COR-L47 (cell line): Measurements from ENCODE around the gene PTPRD.
"Not testable (repeated sequence)": the region's sequence is repeated elsewhere in the genome, so short reads cannot be mapped to it uniquely, and the experiment has no call there.

Source experiments
- DNase-seq: peaks from one replicate; lab custom pipeline; 2025; lab: John Stamatoyannopoulos, UW

PTPRD gene

DNA sequence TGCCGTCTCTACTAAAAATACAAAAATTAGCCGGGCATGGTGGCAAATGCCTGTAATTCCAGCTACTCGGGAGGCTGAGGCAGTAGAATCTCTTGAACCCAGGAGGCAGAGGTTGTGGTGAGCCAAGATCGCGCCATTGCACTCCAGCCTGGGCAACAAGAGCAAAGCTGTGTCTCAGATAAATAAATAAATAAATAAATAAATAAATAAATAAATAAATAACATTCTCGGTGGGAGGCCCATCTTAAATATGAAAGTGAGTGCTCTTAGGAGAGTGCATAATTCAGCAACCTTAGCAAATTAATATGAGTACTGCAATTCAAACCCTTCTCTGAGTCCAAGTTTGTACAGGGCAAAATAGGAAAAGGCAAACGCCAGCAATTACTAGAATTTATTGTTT is 1302.1 kb downstream of the PTPRD start:
- not testable (repeated sequence) for DNase-seq

DNA sequence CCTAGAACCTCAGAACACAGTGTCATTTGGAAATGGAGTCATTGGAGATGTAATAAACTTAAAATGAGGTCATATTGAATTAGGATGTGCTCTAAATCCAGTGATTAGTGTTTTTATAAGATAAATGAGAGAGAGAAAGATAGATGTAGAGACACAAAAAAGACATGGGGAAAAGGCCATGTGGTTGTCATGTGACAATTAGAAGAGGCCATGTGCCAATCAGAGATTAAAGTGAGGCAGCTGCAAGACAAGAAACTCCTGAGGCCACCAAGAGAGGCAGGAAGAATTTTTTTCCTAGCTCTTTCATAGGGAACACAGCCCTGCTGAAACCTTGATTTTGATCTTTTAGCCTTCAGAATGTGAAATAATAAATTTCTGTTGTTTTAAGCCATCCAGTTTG is 1307.2 kb downstream of the PTPRD start:
- DNase-seq: no peak

DNA sequence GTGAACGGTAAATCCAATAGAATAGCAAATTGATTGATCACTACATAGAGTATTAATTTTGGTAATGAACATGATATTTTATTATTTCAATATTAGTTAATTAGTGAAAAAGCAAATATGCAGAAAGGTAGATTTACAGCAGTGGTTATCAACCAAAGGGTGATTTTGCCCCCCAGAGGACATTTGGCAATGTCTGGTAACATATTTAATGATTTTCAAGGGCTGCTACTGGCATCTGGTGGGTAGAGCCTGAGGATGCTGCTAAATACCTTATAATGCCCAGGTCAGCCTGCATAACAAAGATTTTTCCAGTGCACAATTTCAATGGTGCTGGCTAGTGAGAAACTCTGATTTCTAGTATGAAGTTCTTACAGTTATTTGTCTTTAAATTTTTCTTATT is 1313.7 kb downstream of the PTPRD start:
- peak; percentile 50 for DNase-seq

DNA sequence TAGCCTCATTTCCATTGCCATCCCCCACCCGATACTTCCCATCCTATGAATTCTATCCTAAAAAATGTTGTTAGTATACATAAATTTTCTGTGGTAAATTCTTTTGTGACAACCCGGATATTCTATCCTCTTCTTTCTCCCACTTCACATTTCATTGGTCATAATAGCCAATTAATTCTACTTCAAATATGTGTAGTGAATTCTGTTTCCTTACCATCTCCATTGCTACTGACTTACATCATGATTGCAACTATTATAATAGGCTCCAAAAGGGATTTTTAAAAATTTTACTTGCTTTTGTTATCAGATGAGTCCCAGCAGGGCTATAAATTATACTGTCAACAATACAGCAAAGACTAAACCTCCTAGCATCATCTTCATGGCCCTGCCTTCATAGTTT is 1326.8 kb downstream of the PTPRD start:
- no peak for DNase-seq

DNA sequence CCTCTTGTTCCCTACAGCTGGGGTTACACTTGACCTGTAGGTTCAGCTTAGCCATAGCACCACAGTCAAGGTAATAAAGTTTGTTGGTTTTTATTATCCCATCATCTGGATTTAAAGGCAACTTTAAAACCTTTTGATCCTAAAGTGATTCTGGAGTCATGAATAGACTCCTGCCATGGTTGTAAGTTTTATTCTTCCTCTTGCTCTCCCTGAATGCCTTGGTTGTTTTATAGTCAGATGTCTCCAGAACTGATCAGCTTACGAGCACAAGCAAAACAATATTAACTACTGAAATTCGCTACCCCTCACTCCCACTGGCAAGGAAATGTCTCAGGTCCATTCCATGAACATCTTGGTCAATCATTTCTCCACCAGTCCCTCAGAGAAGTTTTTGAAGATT is 1328.6 kb downstream of the PTPRD start:
- DNase-seq: no peak

DNA sequence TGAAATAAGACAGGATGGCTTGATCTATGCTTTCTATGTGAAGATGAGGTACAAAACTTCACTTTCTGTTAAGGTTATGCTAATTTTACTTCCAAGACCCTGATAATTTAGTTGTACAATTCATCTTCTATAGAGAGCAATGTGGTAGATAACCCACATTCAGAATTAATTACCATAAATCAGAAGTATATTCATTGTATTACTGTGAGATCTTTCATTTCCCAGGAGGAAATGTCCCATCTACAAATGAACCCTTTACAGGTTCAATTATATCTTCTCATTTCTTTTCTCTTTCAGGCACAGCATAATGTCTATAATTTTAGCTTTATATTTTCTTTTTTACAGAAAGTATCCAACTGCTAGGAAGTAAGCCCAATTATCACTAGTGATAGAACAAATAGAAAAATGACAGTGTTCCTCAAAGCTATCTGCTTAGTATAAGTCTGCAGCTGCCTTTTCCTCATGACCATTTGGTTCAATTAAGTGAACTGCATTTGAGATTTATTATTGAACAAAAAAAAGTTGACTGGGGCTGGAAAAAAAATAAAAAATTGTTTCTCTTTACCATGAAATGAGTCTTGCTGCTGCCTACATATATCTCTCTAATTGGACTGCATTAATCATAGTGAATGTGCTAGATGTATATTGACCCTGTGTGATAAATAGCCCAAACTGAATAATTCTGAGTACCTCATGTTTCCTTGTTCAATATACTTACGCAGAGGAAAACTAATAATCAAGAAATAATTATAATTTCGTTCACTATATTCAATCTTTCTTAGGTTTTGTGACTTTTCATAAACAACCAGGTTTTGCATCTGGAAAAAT is 1329.4 kb downstream of the PTPRD start:
- no peak for DNase-seq

DNA sequence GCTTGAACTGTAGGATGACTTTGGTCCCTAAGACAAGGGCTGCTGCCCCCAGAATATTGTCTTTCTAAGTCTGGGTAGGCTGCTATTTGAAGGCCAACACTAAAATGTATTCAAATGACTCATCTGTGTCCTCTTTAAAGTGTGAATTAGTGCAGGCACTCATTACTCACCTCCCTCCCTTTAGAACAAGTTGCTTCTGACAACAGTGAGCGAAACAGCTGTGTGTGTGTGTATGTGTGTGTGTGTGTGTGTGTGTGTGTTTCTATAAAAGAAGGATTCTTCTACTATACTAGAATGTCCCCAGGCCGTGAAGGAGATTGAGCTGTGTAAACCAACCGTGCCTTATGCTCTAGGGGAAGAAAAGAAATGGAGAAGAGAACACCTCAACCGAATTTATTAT is 1337.2 kb downstream of the PTPRD start:
- DNase-seq: no peak

DNA sequence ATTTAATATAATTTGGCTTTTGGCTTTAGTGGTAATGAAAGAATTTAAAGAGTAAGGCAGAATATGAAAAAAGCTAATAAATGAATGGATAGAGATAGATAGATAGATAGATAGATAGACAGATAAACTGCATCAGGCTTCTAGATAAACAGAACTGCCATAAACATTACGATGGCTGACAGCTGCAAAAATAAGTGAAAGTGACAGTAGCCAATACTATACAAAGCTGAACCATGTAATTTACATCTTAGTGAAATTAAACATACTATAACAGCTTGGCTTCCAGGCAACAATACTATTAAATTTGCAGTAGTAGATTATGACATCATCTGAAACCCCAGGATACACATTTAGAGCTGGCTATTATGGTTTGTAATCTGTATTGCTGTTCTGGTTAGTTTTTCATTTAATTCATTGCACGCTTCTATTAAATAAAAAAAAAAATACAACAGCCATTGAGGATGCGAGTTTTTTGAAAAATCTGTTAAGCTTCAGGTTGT is 1354.8 kb downstream of the PTPRD start:
- DNase-seq: peak; percentile 53

DNA sequence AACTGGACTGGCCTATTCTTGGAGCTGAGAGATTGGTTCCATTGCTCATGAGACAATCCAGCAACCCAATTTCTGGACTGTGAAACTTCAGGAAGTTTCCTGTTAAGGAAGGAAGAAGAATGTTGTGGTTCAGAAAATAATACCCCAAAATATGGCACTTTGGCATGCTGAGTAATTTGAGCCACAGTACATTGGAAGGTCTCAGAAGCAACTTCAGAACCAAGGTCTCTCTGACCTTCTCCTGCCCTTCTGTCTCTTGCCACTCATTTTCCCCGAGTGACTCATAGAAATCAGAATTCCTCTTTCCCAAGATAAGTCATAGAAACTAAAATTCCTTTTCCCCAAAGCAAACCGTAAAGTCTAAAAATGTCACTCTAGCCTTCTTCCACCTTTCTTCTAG is 1366.1 kb downstream of the PTPRD start:
- DNase-seq: no peak

DNA sequence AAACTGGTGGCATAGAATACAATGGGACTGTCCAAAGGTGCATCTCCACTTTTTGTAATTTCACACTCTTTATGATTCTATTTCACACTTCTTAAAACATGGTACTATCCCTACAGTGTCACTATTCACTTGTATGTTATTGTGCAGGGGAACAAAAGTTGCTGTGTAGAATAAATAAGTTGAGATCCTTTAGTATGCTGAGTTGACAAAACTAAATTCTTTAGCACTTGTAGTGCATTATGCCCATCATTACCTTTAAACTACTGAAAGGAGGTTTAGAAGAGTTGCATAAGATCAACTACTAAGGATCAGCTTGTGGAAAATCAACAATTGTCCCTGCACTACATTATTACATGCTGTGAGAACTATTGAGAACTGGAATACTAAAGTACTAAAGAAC is 1380.9 kb downstream of the PTPRD start:
- DNase-seq: no peak

DNA sequence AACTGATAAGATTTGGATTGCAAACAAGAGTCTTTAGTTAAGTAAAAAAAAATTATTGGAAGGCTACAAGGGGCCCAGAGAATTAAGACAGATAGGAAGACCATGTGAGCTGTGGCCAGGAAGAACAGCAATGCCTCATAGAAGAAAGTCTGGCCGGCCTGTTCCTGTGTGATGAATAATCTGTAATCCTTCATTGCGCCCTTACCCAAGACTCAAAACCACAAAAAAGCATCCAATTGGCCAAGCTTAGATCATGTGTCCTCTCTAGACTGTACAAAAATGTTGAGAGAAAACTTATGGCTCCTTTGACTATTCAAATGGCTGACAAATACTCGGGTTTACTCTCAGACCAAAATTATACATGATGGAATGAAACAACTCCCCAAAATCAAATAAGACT is 1383.5 kb downstream of the PTPRD start:
- DNase-seq: no peak

DNA sequence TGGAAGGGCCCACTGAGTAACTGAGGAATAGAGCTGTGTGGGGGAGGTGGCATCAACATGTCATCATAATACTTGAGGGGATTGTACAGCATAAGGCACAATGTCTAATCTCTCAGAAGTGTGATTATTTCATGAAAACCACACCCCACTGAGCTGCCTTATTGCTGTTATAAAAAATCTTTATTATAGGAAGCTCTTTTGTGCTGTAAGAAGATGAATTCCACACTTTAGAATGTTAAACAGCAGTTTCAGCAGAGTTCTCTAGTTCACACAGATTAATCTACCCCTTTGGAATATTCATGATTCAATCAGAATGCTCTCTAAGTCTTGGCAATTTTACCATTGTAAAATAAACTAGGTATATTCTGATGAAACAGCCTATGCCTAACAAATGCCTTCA is 1389.6 kb downstream of the PTPRD start:
- no peak for DNase-seq

DNA sequence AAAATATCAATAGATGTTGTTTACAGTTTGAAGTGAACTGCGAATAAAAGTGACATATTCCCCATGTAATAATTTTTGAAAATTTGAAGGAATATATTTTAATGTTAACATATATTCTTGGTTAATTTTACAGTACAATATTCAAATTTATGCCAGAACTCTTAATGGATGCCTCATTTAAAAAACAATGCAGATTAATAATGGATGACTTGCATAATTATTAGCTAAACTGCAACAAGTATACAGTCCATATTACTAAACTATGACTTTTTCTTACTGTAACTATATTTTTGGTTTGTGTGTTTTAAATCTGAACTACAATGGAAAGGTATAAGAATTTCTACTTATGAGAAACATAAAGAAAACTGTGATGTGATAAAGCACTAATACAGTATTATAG is 1390.1 kb downstream of the PTPRD start:
- no peak for DNase-seq

DNA sequence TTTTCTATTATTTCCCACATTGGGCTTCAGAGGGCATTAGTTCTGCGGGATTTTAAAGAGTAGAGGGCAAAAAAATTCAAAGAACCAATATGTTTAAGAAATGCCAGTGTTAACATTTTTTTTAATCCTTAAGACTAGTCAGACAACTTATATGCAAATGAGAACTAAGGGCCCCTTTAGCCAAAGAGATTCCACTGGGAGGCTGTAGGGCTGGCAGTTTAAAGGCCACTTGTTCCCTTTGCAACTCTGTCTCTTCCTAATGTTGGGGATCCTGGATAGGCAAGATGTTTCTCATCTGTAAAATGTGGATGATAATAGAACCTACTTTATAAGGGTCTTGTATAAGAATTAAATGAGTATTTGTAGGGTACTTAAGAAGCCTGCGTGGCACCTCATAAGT is 1395.9 kb downstream of the PTPRD start:
- DNase-seq: no peak

DNA sequence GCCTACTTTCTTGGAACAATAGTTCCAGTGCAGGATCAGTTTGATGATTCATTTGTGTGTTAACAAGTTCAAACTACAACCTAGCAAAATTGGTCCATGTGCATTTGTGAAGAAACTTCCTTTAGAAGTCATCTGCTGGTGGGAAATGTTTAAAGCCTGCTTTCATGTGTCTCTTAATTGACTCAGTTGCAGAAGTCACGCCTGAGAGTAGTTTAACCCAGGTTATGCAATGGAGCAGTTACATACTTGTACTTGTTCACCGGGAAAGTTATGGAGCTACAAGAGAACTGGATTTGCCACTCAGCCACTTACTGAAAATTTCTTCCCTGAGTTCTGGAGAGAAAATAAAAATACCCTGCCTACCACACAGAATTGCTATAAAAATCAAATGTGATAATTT is 1397.8 kb downstream of the PTPRD start:
- no peak for DNase-seq

DNA sequence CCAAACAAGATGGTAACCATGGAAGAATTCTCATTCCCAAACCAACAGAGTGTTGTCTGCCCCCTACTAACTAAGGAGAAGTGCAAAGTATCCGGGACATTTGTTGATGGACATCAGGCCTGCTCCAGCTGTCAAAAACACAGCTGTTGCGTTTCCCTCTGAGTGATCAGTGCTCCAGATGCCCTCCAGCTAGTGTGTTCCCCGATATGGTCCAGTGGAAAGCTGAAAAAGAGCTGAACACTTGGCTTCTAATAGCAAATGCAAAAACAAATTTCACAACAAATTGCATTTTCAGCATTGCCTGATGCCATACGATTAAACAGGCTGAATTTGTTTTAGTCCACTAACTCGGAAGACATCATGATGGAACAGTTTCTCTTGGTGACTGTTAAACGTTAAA is 1398.7 kb downstream of the PTPRD start:
- no peak for DNase-seq

DNA sequence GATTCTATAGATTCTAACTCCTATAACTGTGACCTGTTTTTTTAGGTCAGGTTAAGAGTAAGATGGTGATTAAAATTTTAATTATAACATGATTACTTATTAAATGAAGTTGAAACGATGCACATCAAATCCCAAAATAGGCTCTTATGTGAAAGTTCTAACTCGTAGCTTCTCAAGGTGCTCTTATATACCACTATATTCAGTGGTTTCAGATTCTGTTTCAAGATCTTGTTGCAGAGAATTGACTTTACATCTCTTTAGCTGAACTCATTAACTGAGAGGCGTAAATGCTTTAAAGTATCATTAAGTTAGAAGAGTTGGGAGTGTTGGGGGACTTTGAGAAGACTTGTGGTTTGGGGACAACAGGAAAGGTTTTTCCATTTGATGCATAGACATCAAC is 1399.8 kb downstream of the PTPRD start:
- DNase-seq: no peak

DNA sequence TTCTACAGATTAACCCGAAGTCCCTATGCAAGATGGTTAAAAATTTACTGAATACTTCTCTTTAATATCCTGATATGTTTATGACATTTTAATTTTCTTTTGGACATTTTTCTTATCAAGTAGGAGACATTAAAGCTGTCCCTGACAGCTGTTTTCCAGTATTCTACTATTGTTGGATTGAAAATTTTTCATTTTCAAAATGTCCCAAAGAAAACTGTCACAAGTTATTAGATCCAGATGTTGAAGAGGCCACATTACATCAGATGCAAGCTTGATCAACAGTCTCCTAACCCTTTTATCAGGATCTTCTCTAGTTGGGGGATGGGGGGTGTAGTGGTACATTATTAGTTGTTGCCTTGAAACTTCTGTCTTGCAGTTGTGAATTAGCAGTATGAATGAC is 1410.5 kb downstream of the PTPRD start:
- no peak for DNase-seq

DNA sequence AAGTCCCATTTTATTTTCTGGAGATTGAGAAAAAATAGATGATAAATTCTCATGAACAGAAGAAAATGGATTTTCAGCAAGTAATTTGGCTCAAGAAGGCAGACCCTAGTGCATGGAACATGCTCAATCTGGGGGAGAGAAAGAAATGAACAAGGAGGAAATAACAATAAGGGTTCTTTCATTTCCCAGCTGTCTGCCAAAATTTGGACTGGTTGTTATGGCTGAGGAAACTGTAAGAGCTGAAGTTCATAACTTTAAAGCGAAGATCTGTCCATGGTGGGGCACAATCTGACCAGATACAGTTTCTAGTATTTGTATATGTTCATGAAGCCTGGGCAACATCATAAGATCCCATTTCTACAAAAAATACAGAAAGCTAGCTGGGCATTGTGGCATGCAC is 1426.7 kb downstream of the PTPRD start:
- no peak for DNase-seq

DNA sequence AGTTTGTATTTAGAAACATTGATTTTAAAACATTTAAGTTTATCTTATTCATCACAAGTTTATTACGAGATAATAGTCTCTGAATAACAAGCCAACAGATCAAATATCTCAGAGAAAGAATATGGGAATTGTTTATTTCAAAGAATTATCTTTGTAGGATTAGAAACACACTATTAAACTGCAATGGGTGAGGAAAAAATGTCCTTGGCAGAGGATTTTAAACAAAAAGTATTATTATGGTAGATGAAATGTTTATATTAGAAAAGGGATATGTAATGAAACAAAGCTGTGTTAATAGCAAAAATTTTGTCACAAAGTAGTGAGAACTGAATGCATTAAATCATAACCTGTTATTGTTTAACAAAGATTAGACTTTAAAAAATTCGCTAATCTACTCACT is 1430.4 kb downstream of the PTPRD start:
- DNase-seq: no peak

DNA sequence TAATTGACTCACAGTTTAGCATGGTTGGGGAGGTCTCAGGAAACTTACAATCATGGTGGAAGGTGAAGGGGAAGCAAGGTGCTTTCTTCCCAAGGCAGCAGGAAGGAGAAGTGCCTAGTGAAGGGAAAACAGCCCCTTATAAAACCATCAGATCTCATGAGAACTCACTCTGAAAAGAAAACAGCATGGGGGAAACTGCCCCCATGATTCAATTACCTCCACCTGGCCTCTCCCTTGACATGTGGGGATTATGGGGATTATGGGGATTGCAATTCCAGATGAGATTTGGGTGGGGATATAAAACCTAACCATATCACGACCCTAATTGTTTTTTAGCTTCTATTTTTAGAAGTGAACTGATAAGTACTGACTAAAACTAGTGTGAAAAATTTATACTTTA is 1435.7 kb downstream of the PTPRD start:
- no peak for DNase-seq

DNA sequence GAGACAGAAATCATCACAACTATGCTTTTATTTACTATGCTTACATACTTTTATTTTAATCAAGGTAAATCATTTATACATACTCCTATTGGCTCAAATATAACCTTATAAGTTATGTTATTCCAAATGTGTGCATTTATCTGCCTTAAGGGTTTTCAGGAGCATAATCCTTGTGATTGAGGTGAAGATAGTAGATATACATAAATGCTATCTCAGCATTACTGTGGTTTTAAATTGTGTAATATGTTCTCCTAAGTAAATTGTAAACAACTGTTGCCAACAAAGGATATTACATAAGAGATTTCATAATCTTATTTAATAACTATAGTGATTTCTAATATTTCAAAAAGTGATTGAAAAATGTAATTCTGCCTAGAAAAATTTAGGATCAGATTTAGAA is 1438.4 kb downstream of the PTPRD start:
- DNase-seq: no peak

DNA sequence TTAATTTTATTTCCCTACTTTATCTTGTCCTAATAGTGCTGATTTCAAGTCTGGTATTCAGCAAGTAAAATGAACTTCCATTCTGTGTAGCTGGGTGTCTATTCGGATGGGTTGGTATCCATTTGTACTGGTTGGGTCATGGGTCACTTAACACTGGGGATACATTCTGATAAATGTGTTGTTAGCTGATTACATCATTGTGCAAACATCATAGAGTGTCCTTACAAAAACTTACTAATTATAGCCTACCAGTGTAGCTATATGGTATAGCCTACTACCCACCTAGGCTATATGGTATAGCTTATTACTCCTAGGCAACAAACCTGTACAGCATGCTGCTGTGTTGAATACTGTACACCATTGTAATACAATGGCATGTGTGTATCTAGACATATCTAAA is 1439.5 kb downstream of the PTPRD start:
- no peak for DNase-seq

DNA sequence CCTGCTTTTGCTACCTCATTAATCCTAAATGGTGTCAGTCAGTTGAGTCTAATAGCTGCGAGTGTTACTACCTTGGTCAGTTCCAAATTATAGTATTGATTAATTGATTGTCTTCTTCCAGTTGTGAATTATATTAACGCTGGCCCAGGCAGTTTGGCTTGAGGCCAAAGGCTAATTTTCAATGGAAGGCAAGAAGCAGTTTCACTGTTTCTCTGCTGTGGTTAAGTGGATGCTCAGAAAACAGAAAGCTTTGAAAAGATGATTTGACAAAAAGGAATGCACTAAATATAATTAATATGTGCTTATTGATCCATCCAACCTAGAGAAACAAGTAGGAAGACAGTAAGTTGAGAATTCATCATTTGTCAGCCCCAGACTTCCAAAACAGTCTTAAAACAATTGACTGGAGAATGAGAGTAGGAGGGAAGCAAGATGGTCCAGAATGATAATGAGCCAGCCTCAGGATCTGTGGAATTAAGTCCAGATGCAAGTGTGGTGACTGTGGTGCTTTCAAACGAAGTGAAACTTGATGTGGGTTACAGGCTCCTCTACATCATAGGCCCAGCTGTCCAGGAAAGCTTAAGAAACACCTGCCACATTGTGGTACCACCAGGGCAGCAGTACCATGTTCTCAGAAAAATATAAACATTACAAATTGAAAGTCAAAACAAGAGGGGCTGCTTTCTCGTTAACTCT is 1442.2 kb downstream of the PTPRD start:
- peak; percentile 8 for DNase-seq
